Measurements from ENCODE around the gene COL4A1.

DNA sequence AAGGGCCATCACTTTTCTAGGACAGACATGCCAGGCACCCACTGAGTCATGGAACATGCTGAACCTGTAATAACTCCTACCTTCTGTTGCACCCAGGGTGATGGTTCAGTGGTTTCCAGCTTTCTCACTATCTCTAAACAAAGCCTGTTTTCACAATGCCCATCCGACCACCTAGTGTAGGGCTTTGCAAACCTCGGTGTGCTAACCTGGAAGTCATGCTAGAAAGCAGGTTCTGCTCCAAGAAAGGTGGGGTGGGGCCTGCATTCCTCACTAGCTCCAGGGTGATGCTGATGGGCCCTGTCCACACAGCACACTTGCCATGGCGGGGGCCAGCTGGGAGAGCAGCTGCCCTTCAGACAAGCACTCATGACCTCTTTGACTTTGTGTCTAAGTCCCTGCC, 43.6 kb upstream of the COL4A1 start:
- no peak for TF ChIP-seq NFIC (IDR thresholded peaks at IDR 0.05)
- no peak for TF ChIP-seq FOXM1 (IDR thresholded peaks at IDR 0.05; ENCODE audit: borderline replicate concordance, low read depth)
- no peak for TF ChIP-seq CEBPB (IDR thresholded peaks at IDR 0.05)
- TF ChIP-seq, protein P1, sequence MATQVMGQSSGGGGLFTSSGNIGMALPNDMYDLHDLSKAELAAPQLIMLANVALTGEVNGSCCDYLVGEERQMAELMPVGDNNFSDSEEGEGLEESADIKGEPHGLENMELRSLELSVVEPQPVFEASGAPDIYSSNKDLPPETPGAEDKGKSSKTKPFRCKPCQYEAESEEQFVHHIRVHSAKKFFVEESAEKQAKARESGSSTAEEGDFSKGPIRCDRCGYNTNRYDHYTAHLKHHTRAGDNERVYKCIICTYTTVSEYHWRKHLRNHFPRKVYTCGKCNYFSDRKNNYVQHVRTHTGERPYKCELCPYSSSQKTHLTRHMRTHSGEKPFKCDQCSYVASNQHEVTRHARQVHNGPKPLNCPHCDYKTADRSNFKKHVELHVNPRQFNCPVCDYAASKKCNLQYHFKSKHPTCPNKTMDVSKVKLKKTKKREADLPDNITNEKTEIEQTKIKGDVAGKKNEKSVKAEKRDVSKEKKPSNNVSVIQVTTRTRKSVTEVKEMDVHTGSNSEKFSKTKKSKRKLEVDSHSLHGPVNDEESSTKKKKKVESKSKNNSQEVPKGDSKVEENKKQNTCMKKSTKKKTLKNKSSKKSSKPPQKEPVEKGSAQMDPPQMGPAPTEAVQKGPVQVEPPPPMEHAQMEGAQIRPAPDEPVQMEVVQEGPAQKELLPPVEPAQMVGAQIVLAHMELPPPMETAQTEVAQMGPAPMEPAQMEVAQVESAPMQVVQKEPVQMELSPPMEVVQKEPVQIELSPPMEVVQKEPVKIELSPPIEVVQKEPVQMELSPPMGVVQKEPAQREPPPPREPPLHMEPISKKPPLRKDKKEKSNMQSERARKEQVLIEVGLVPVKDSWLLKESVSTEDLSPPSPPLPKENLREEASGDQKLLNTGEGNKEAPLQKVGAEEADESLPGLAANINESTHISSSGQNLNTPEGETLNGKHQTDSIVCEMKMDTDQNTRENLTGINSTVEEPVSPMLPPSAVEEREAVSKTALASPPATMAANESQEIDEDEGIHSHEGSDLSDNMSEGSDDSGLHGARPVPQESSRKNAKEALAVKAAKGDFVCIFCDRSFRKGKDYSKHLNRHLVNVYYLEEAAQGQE (IDR thresholded peaks at IDR 0.05; ENCODE audit: low read depth) = no peak
- TF ChIP-seq, protein P2, sequence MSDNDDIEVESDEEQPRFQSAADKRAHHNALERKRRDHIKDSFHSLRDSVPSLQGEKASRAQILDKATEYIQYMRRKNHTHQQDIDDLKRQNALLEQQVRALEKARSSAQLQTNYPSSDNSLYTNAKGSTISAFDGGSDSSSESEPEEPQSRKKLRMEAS (IDR thresholded peaks at IDR 0.05) = no peak
- no peak for TF ChIP-seq TCF12 (IDR thresholded peaks at IDR 0.05; ENCODE audit: low read depth)
- no peak for TF ChIP-seq CREB1 (IDR thresholded peaks at IDR 0.05; ENCODE audit: low read depth)
- no peak for TF ChIP-seq TAF1 (IDR thresholded peaks at IDR 0.05; ENCODE audit: low read depth)
- no peak for TF ChIP-seq RAD21 (IDR thresholded peaks at IDR 0.05; ENCODE audit: low read depth)
- TF ChIP-seq EP300 (IDR thresholded peaks at IDR 0.05; ENCODE audit: borderline replicate concordance) = no peak
- no peak for TF ChIP-seq YY1 (IDR thresholded peaks at IDR 0.05; ENCODE audit: low read depth)
- TF ChIP-seq EGR1 (IDR thresholded peaks at IDR 0.05) = no peak
- TF ChIP-seq, protein P3, sequence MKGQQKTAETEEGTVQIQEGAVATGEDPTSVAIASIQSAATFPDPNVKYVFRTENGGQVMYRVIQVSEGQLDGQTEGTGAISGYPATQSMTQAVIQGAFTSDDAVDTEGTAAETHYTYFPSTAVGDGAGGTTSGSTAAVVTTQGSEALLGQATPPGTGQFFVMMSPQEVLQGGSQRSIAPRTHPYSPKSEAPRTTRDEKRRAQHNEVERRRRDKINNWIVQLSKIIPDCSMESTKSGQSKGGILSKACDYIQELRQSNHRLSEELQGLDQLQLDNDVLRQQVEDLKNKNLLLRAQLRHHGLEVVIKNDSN (IDR thresholded peaks at IDR 0.05) = no peak

All from Ishikawa (cell line).